ENCODE results near the gene INPP4B. TPM values are rescaled to one million over a fixed set of nuclear protein-coding genes. Genes with fewer than 3 reads are reported as not detected.

The INPP4B gene
- total and polyA plus RNA-seq, 2 experiments from 2014 or later, result 4.6 to 5.5 TPM

- H3K27me3 ChIP-seq, result no peaks in the 10 kb centered on the region
- H3K9me3 ChIP-seq (ENCODE audit: low read depth), result no peaks in the 10 kb centered on the region
- peaks cover 24% of the 10 kb centered on the region for H3K4me1 ChIP-seq (ENCODE audit: low read depth)
- peak in 1 of 2 donors; percentile 81 for DNase-seq (ENCODE audit: low read depth in 1 of 2, low spot score in 1 of 2)
- H3K36me3 ChIP-seq, result no peaks in the 10 kb centered on the region
- no peak for TF ChIP-seq CTCF (IDR thresholded peaks at IDR 0.05; ENCODE audit: low read depth, low read length)
- H3K27ac ChIP-seq, result peak overlapping the region; percentile 87
- H3K4me3 ChIP-seq, result no peak overlapping the region
These were observed 690.8 kb downstream of the INPP4B start for GRCh38 chr4:142155347-142155746.

- Histone ChIP-seq H3K27ac (no peak overlapping the region), H3K4me1 (ENCODE audit: low read depth) (peaks cover 9% of the 10 kb centered on the region), H3K4me3 (no peak overlapping the region), H3K36me3 (no peaks in the 10 kb centered on the region), H3K27me3 (no peaks in the 10 kb centered on the region), H3K9me3 (ENCODE audit: low read depth) (no peaks in the 10 kb centered on the region)
- TF ChIP-seq CTCF (IDR thresholded peaks at IDR 0.05; ENCODE audit: low read depth, low read length), result no peak
- no peak for DNase-seq (ENCODE audit: low read depth in 1 of 2, low spot score in 1 of 2)
These were observed 695.6 kb downstream of the INPP4B start for GRCh38 chr4:142150483-142150882.

GRCh38 chr4:142144813-142145212, 701.3 kb downstream of the INPP4B start:
- Histone ChIP-seq H3K36me3 (no peaks in the 10 kb centered on the region), H3K9me3 (ENCODE audit: low read depth) (no peaks in the 10 kb centered on the region), H3K4me1 (ENCODE audit: low read depth) (no peaks in the 10 kb centered on the region), H3K27ac (no peak overlapping the region), H3K27me3 (no peaks in the 10 kb centered on the region), H3K4me3 (no peak overlapping the region)
- no peak for DNase-seq (ENCODE audit: low read depth in 1 of 2, low spot score in 1 of 2)
- TF ChIP-seq CTCF (IDR thresholded peaks at IDR 0.05; ENCODE audit: low read depth, low read length), result no peak

GRCh38 chr4:142142366-142143054, 703.6 kb downstream of the INPP4B start:
- DNase-seq (ENCODE audit: low read depth in 1 of 2, low spot score in 1 of 2), result no peak
- no peaks in the 10 kb centered on the region for H3K36me3 ChIP-seq
- H3K4me3 ChIP-seq, result no peak overlapping the region
- no peaks in the 10 kb centered on the region for H3K4me1 ChIP-seq (ENCODE audit: low read depth)
- no peaks in the 10 kb centered on the region for H3K27me3 ChIP-seq
- H3K9me3 ChIP-seq (ENCODE audit: low read depth), result no peaks in the 10 kb centered on the region
- no peak overlapping the region for H3K27ac ChIP-seq
- no peak for TF ChIP-seq CTCF (IDR thresholded peaks at IDR 0.05; ENCODE audit: low read depth, low read length)

- Histone ChIP-seq H3K4me3 (no peak overlapping the region), H3K4me1 (ENCODE audit: low read depth) (no peaks in the 10 kb centered on the region), H3K36me3 (no peaks in the 10 kb centered on the region), H3K27me3 (no peaks in the 10 kb centered on the region), H3K9me3 (ENCODE audit: low read depth) (no peaks in the 10 kb centered on the region), H3K27ac (no peak overlapping the region)
- no peak for TF ChIP-seq CTCF (IDR thresholded peaks at IDR 0.05; ENCODE audit: low read depth, low read length)
- no peak for DNase-seq (ENCODE audit: low read depth in 1 of 2, low spot score in 1 of 2)
These were observed 704.9 kb downstream of the INPP4B start for GRCh38 chr4:142141224-142141623.
